Measurements from ENCODE around the gene SGSM2. TPM values are rescaled to one million over a fixed set of nuclear protein-coding genes. Genes with fewer than 3 reads are reported as not detected.

SGSM2 gene
- total RNA-seq: 10 to 100 TPM; 53.6 to 90.4 (median 68.8) TPM
- 10 to 100 TPM; 30.7 to 83.8 (median 70.8) TPM for polyA plus RNA-seq
- long read RNA-seq, donor 1, full-length matches to known transcripts: 4 of 4 reads
- long read RNA-seq, donor 1, partial matches to known transcripts: 0 of 4 reads
- long read RNA-seq, donor 1, other reads (novel, unspliced or antisense): 0 of 4 reads
- long read RNA-seq, donor 2, partial matches to known transcripts: 0 of 3 reads
- long read RNA-seq, donor 2, other reads (novel, unspliced or antisense): 0 of 3 reads

- Histone ChIP-seq H3K27ac (peak within 1 kb of the TSS; percentile 73 to 87 (median 84)), H3K27me3 (replicated peaks in 1 of 7) (no peaks in the 10 kb centered on the region), H3K9me3 (no peaks in the 10 kb centered on the region), H3K4me1 (peaks cover 9 to 41% (median 29%) of the 10 kb centered on the region in 6 donors), H3K4me3 (peak within 1 kb of the TSS; percentile 91 to 99 (median 98)), H3K36me3 (peaks cover 0 to 46% (median 30%) of the 10 kb centered on the region in 6 donors)
- TF ChIP-seq CTCF (IDR thresholded peaks at IDR 0.05 in 8 of 11, conservative IDR thresholded peaks at IDR 0.05 in 3 of 11) (no peak), POLR2A (IDR thresholded peaks at IDR 0.05) (no peak), POLR2AphosphoS5 (IDR thresholded peaks at IDR 0.05) (peak in 2 of 3 donors; percentile 41 to 69)
- WGBS, 5 donors: 0 to 1% (median 1%) methylated on average over 31 to 77 of the region's 77 CpGs
- intact Hi-C loops (cut with DNase I; ENCODE audit: low total_unique reads): no loop called here
- peak; percentile 93 for DNase-seq
Observed at GRCh38 chr17:2336852-2337543, at the start of gene SGSM2. Gene SGSM2 (plus strand): TSS chr17:2337501. CDS start chr17:2337689, 188 bp downstream.

DNA sequence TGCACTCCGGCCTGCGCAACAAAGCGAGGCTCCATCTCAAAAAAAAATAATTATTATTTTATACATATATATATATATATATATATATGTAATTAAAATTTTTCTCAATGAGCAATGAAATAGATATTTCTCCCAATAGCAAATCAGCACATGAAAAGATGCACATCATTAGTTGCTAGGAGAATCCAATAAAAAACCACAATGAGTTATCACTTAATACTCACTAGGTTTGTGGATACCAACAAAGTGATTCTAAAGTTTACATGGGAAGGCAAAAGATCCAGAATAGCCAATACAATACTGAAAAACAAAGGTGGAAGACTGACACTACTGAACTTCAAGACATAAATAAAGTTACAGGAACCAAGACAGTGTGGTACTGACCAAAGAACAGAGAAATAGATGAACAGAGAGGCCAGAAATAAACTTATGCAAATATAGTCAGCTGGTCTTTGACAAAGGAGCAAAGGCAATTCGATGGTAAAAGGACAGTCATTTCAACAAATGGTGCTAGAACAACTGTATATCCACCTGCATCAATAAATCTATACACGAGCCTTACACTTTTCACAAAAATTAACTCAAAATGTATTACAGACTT lies 47.3 kb upstream of the SGSM2 start:
- TF ChIP-seq CTCF (IDR thresholded peaks at IDR 0.05 in 8 of 11, conservative IDR thresholded peaks at IDR 0.05 in 3 of 11) (no peak), POLR2A (IDR thresholded peaks at IDR 0.05) (no peak), POLR2AphosphoS5 (IDR thresholded peaks at IDR 0.05) (no peak)
- no peaks in the 10 kb centered on the region for H3K9me3 ChIP-seq
- no peak overlapping the region for H3K27ac ChIP-seq
- DNase-seq: no peak
- peaks cover 3 to 98% (median 75%) of the 10 kb centered on the region in 6 donors for H3K36me3 ChIP-seq
- no peak overlapping the region for H3K4me3 ChIP-seq
- WGBS, 5 donors: 83 to 94% (median 91%) methylated on average over 5 of the region's 5 CpGs
- intact Hi-C loops (cut with DNase I; ENCODE audit: low total_unique reads): loop anchor here (10.0 kb wide), 1 partner anchor 235 kb away; the partner anchor contains the start of gene HIC1
- H3K4me1 ChIP-seq: no peaks in the 10 kb centered on the region
- no peaks in the 10 kb centered on the region for H3K27me3 ChIP-seq (replicated peaks in 1 of 7)

GRCh38 chr17:2292100-2292499 lies 45.2 kb upstream of the SGSM2 start:
- no peak overlapping the region for H3K4me3 ChIP-seq
- H3K4me1 ChIP-seq: peaks cover 0 to 11% (median 0%) of the 10 kb centered on the region in 6 donors
- no peaks in the 10 kb centered on the region for H3K9me3 ChIP-seq
- TF ChIP-seq POLR2A (IDR thresholded peaks at IDR 0.05): no peak
- no peak for TF ChIP-seq CTCF (IDR thresholded peaks at IDR 0.05 in 8 of 11, conservative IDR thresholded peaks at IDR 0.05 in 3 of 11)
- TF ChIP-seq POLR2AphosphoS5 (IDR thresholded peaks at IDR 0.05): no peak
- H3K36me3 ChIP-seq: peaks cover 3 to 100% (median 83%) of the 10 kb centered on the region in 6 donors
- intact Hi-C loops (cut with DNase I; ENCODE audit: low total_unique reads): no loop called here
- no peak for DNase-seq
- 85 to 95% (median 92%) methylated on average over 2 of the region's 2 CpGs for WGBS, 5 donors
- no peak overlapping the region for H3K27ac ChIP-seq
- no peaks in the 10 kb centered on the region for H3K27me3 ChIP-seq (replicated peaks in 1 of 7)

GRCh38 chr17:2295575-2295974 lies 41.7 kb upstream of the SGSM2 start:
- TF ChIP-seq CTCF (IDR thresholded peaks at IDR 0.05 in 8 of 11, conservative IDR thresholded peaks at IDR 0.05 in 3 of 11) (no peak), POLR2AphosphoS5 (IDR thresholded peaks at IDR 0.05) (no peak), POLR2A (IDR thresholded peaks at IDR 0.05) (no peak)
- Histone ChIP-seq H3K4me3 (no peak overlapping the region), H3K27me3 (replicated peaks in 1 of 7) (no peaks in the 10 kb centered on the region), H3K27ac (no peak overlapping the region), H3K4me1 (peaks cover 0 to 45% (median 11%) of the 10 kb centered on the region in 6 donors), H3K9me3 (no peaks in the 10 kb centered on the region), H3K36me3 (peaks cover 3 to 100% (median 82%) of the 10 kb centered on the region in 6 donors)
- WGBS, 5 donors: 57 to 82% (median 73%) methylated on average over 1 of the region's 1 CpG
- no peak for DNase-seq
- intact Hi-C loops (cut with DNase I; ENCODE audit: low total_unique reads): no loop called here
